PFSK-1 (cell line): ENCODE measurements around the gene PPFIA1.

Source experiments
- FOXP2 ChIP-seq: optimal IDR thresholded peaks from 2 replicates; pipeline ENCODE3; 2011; ENCODE audit warnings: borderline replicate concordance, control low read depth, inconsistent platforms; ENCODE audit not compliant: insufficient read depth; ENCODE audit errors: extremely low read length, extremely low read depth
- POLR2AphosphoS5 ChIP-seq: IDR thresholded peaks from 2 replicates; pipeline ENCODE4 v1.6.1; 2012; ENCODE audit warnings: low read depth, mild to moderate bottlenecking, control low read depth, low read length, moderate library complexity
- SIN3A ChIP-seq: IDR thresholded peaks from 2 replicates; pipeline ENCODE4 v1.6.1; 2012; ENCODE audit warnings: mild to moderate bottlenecking, low read length, moderate library complexity, borderline replicate concordance; ENCODE audit not compliant: insufficient read depth
- TAF1 ChIP-seq: IDR thresholded peaks from 2 replicates; pipeline ENCODE4 v1.6.1; 2012; ENCODE audit warnings: low read length, control low read depth, borderline replicate concordance; ENCODE audit not compliant: insufficient read depth
- TF ChIP-seq, protein P1 (sequence below), 2 experiments: IDR thresholded peaks; 2 replicates each; pipeline versions ENCODE4 v1.6.1 to v1.8.0; 2011 to 2012; ENCODE audit warnings: low read depth in 2 of 2, low read length in 2 of 2, control low read depth in 1 of 2, inconsistent platforms in 1 of 2, mild to moderate bottlenecking in 1 of 2, moderate library complexity in 1 of 2; ENCODE audit not compliant: insufficient read depth in 1 of 2

DNA sequence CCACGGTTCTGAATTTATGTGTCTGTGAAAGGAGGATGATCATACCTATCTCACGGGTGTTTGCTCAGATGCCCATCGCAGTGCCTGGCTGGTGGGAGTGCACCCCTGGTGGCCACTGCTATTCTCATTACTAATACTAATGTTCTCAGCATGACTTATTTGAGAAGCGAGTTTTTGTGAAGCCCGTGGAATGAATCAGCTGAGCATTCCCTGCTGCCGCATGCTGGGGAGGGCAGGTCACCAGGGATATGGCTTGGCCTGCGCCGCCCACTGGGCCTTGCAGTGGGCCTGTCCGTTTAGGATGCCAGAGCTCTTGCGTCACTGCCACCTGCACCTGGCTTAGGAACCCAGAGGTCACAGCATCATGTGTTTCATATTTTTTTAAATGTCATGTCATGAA, 144.7 kb downstream of the PPFIA1 start:
- TF ChIP-seq, protein P1, sequence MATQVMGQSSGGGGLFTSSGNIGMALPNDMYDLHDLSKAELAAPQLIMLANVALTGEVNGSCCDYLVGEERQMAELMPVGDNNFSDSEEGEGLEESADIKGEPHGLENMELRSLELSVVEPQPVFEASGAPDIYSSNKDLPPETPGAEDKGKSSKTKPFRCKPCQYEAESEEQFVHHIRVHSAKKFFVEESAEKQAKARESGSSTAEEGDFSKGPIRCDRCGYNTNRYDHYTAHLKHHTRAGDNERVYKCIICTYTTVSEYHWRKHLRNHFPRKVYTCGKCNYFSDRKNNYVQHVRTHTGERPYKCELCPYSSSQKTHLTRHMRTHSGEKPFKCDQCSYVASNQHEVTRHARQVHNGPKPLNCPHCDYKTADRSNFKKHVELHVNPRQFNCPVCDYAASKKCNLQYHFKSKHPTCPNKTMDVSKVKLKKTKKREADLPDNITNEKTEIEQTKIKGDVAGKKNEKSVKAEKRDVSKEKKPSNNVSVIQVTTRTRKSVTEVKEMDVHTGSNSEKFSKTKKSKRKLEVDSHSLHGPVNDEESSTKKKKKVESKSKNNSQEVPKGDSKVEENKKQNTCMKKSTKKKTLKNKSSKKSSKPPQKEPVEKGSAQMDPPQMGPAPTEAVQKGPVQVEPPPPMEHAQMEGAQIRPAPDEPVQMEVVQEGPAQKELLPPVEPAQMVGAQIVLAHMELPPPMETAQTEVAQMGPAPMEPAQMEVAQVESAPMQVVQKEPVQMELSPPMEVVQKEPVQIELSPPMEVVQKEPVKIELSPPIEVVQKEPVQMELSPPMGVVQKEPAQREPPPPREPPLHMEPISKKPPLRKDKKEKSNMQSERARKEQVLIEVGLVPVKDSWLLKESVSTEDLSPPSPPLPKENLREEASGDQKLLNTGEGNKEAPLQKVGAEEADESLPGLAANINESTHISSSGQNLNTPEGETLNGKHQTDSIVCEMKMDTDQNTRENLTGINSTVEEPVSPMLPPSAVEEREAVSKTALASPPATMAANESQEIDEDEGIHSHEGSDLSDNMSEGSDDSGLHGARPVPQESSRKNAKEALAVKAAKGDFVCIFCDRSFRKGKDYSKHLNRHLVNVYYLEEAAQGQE (IDR thresholded peaks at IDR 0.05; ENCODE audit: insufficient read depth in 1 of 2, low read depth in 2 of 2, low read length in 2 of 2): no peak
- no peak for TF ChIP-seq POLR2AphosphoS5
- no peak for TF ChIP-seq TAF1
- TF ChIP-seq SIN3A: no peak
- TF ChIP-seq FOXP2: no peak
